IMR-90 (cell line): ENCODE data around the gene ZNF385C.

Source experiments
- BHLHE40 ChIP-seq: fragments of 150-350 bp; IDR thresholded peaks from 2 replicates; pipeline ENCODE4 v1.6.1; 2016; ENCODE audit warnings: mild to moderate bottlenecking, low read depth, low read length
- CEBPB ChIP-seq: IDR thresholded peaks from 2 replicates; pipeline ENCODE4 v1.6.1; 2012; ENCODE audit warnings: low read depth, low read length, improper control_type of control experiment
- CHD1 ChIP-seq: IDR thresholded peaks from 2 replicates; pipeline ENCODE4 v1.6.1; 2012; ENCODE audit warnings: low read depth, low read length, improper control_type of control experiment
- FOS ChIP-seq: fragments of 150-350 bp; IDR thresholded peaks from 2 replicates; pipeline ENCODE4 v1.6.1; 2016; ENCODE audit warnings: low read depth, low read length
- MAFK ChIP-seq: IDR thresholded peaks from 2 replicates; pipeline ENCODE4 v1.6.1; 2012; ENCODE audit warnings: low read depth, low read length, improper control_type of control experiment
- MAZ ChIP-seq: IDR thresholded peaks from 2 replicates; pipeline ENCODE4 v1.6.1; 2012; ENCODE audit warnings: low read depth, mild to moderate bottlenecking, low read length, improper control_type of control experiment, moderate library complexity, borderline replicate concordance
- POLR2A ChIP-seq: IDR thresholded peaks from 2 replicates; pipeline ENCODE4 v1.6.1; 2012; ENCODE audit warnings: mild to moderate bottlenecking, low read depth, low read length
- RAD21 ChIP-seq: IDR thresholded peaks from 2 replicates; pipeline ENCODE4 v1.6.1; 2012; ENCODE audit warnings: low read length, improper control_type of control experiment
- RCOR1 ChIP-seq: IDR thresholded peaks from 2 replicates; pipeline ENCODE4 v1.6.1; 2012; ENCODE audit warnings: mild to moderate bottlenecking, low read length, improper control_type of control experiment; ENCODE audit not compliant: insufficient replicate concordance
- RFX5 ChIP-seq: IDR thresholded peaks from 2 replicates; pipeline ENCODE4 v1.8.0; 2012; ENCODE audit warnings: low read depth, mild to moderate bottlenecking, low read length, moderate library complexity
- SMC3 ChIP-seq: fragments of 150-350 bp; IDR thresholded peaks from 2 replicates; pipeline ENCODE4 v1.6.1; 2016; ENCODE audit warnings: low read depth, mild to moderate bottlenecking, antibody characterized with exemption, low read length, moderate library complexity
- TF ChIP-seq, protein P1 (sequence below): conservative IDR thresholded peaks from 2 replicates; pipeline ENCODE4 v1.5.1; 2012; ENCODE audit warnings: mild to moderate bottlenecking, low read depth, low read length, improper control_type of control experiment
- TF ChIP-seq, protein P2 (sequence below): fragments of 150-350 bp; IDR thresholded peaks from 2 replicates; pipeline ENCODE4 v1.6.1; 2017; ENCODE audit warnings: mild to moderate bottlenecking, antibody characterized with exemption, low read length, low read depth

DNA sequence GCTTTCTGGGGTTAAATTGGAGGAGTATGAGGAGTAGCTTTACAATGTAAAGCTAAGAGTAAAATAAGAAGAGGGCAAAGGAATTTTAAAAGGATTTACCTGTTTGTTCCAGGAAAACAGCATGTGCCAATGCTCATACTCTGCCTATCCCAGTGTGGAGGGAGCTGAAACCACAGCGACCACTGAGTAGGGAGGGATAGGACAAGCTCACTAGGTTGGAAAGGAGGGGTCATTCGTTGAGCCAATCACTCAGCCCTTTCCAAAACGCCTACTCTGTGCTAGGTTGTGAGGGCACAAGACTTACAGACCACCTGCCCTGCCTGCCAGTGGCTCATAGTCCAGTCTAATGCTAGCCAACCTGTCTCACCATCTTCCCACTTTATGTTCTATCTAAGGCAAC is 79.9 kb downstream of the ZNF385C start:
- TF ChIP-seq, protein P1, sequence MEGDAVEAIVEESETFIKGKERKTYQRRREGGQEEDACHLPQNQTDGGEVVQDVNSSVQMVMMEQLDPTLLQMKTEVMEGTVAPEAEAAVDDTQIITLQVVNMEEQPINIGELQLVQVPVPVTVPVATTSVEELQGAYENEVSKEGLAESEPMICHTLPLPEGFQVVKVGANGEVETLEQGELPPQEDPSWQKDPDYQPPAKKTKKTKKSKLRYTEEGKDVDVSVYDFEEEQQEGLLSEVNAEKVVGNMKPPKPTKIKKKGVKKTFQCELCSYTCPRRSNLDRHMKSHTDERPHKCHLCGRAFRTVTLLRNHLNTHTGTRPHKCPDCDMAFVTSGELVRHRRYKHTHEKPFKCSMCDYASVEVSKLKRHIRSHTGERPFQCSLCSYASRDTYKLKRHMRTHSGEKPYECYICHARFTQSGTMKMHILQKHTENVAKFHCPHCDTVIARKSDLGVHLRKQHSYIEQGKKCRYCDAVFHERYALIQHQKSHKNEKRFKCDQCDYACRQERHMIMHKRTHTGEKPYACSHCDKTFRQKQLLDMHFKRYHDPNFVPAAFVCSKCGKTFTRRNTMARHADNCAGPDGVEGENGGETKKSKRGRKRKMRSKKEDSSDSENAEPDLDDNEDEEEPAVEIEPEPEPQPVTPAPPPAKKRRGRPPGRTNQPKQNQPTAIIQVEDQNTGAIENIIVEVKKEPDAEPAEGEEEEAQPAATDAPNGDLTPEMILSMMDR: no peak
- TF ChIP-seq POLR2A: no peak
- TF ChIP-seq MAZ: no peak
- no peak for TF ChIP-seq RAD21
- TF ChIP-seq, protein P2, sequence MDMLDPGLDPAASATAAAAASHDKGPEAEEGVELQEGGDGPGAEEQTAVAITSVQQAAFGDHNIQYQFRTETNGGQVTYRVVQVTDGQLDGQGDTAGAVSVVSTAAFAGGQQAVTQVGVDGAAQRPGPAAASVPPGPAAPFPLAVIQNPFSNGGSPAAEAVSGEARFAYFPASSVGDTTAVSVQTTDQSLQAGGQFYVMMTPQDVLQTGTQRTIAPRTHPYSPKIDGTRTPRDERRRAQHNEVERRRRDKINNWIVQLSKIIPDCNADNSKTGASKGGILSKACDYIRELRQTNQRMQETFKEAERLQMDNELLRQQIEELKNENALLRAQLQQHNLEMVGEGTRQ: no peak
- TF ChIP-seq CEBPB: no peak
- TF ChIP-seq RCOR1: no peak
- no peak for TF ChIP-seq BHLHE40
- no peak for TF ChIP-seq SMC3
- TF ChIP-seq FOS: no peak
- no peak for TF ChIP-seq RFX5
- no peak for TF ChIP-seq CHD1
- no peak for TF ChIP-seq MAFK
